Mesendoderm (in vitro differentiated cells): ENCODE measurements around the gene BTN2A1.
"Not testable (repeated sequence)": the region's sequence is repeated elsewhere in the genome, so short reads cannot be mapped to it uniquely, and the experiment has no call there.

ENCODE experiments used
- DNase-seq: peaks from one replicate; pipeline ENCODE4 v3.0.0; 2013
- H2AK5ac ChIP-seq: 2 replicates; pipeline ENCODE4 v1.6.1; 2013; ENCODE audit warnings: low read length, inconsistent platforms
- H2BK120ac ChIP-seq: 2 replicates; pipeline ENCODE4 v1.6.1; 2013; ENCODE audit warnings: low read depth, mild to moderate bottlenecking, low read length, moderate library complexity, mixed read lengths
- H2BK15ac ChIP-seq: replicated peaks from 2 replicates; pipeline ENCODE4 v1.6.1; 2013; ENCODE audit warnings: low read depth, mild to moderate bottlenecking, moderate library complexity
- H2BK5ac ChIP-seq: 2 replicates; pipeline ENCODE4 v1.6.1; 2013; ENCODE audit warnings: low read length, inconsistent platforms
- H3K18ac ChIP-seq: 2 replicates; pipeline ENCODE4 v1.6.1; 2013; ENCODE audit warnings: mild to moderate bottlenecking, low read length, mixed read lengths
- H3K23ac ChIP-seq: one replicate; pipeline ENCODE4 v1.6.1; 2013; ENCODE audit warnings: low read length
- H3K27ac ChIP-seq: 2 replicates; pipeline ENCODE4 v1.5.1; 2013; ENCODE audit warnings: low read depth, mild to moderate bottlenecking, inconsistent platforms, low read length, moderate library complexity
- H3K27me3 ChIP-seq: 2 replicates; pipeline ENCODE4 v1.6.1; 2013; ENCODE audit warnings: low read length, control low read depth, mild to moderate bottlenecking, inconsistent platforms; ENCODE audit not compliant: insufficient read depth, poor library complexity
- H3K36me3 ChIP-seq: 2 replicates; pipeline ENCODE4 v1.6.1; 2013; ENCODE audit warnings: low read length, inconsistent platforms; ENCODE audit not compliant: control insufficient read depth, insufficient read depth
- H3K4ac ChIP-seq: one replicate; pipeline ENCODE4 v1.6.1; 2013; ENCODE audit warnings: low read depth, mild to moderate bottlenecking, low read length, moderate library complexity
- H3K4me1 ChIP-seq: 2 replicates; pipeline ENCODE4 v1.6.1; 2013; ENCODE audit warnings: low read depth, low read length, inconsistent platforms; ENCODE audit not compliant: control insufficient read depth
- H3K4me2 ChIP-seq: 2 replicates; pipeline ENCODE4 v1.6.1; 2013; ENCODE audit warnings: low read length
- H3K4me3 ChIP-seq: 2 replicates; pipeline ENCODE4 v1.5.1; 2013; ENCODE audit warnings: mild to moderate bottlenecking, low read length
- H3K56ac ChIP-seq: one replicate; pipeline ENCODE4 v1.6.1; 2013; ENCODE audit warnings: low read length
- H3K79me1 ChIP-seq: 2 replicates; pipeline ENCODE4 v1.6.1; 2013; ENCODE audit warnings: low read length, inconsistent platforms
- H3K79me2 ChIP-seq: 2 replicates; pipeline ENCODE4 v1.6.1; 2013; ENCODE audit warnings: mild to moderate bottlenecking, low read length; ENCODE audit not compliant: control insufficient read depth, insufficient read depth
- H3K9ac ChIP-seq: 2 replicates; pipeline ENCODE4 v1.6.1; 2013; ENCODE audit warnings: low read length, inconsistent platforms
- H4K5ac ChIP-seq: one replicate; pipeline ENCODE4 v1.6.1; 2013; ENCODE audit warnings: low read length
- H4K8ac ChIP-seq: one replicate; pipeline ENCODE4 v1.6.1; 2013; ENCODE audit warnings: low read depth, mild to moderate bottlenecking, control low read depth, low read length, moderate library complexity
- WGBS: extraction: QIAGEN DNeasy Blood & Tissue Kit; methylation state at CpG from one replicate; pipeline ENCODE4 v1.1.7; 2013; ENCODE audit warnings: low lambda C conversion rate, missing lambda C conversion rate; ENCODE audit not compliant: insufficient coverage; ENCODE audit errors: extremely low coverage; 5-methylcytosine and 5-hydroxymethylcytosine counted together

BTN2A1 gene

GRCh38 chr6:26501482-26501986 lies 43.8 kb downstream of the BTN2A1 start:
- no peaks in the 10 kb centered on the region for H3K4me1 ChIP-seq
- H3K27ac ChIP-seq = no peak overlapping the region
- H2BK5ac ChIP-seq = no peak overlapping the region
- H2AK5ac ChIP-seq = no peak overlapping the region
- H3K18ac ChIP-seq = no peak overlapping the region
- H3K36me3 ChIP-seq = no peaks in the 10 kb centered on the region
- no peak overlapping the region for H2BK120ac ChIP-seq
- peaks cover 16% of the 10 kb centered on the region for H3K27me3 ChIP-seq
- no CpG with 5 or more reads among the region's 49 CpGs for WGBS
- H3K4me3 ChIP-seq = peak overlapping the region; percentile 11
- peak overlapping the region; percentile 54 for H3K9ac ChIP-seq
- no peak overlapping the region for H4K8ac ChIP-seq
- H3K23ac ChIP-seq = no peak overlapping the region
- no peak overlapping the region for H3K4ac ChIP-seq
- H3K79me2 ChIP-seq = no peaks in the 10 kb centered on the region
- peak overlapping the region; percentile 73 for H3K56ac ChIP-seq
- peak; percentile 42 for DNase-seq
- H3K4me2 ChIP-seq = peak overlapping the region; percentile 64
- no peaks in the 10 kb centered on the region for H3K79me1 ChIP-seq
- H2BK15ac ChIP-seq = no peak overlapping the region
- no peak overlapping the region for H4K5ac ChIP-seq

- no peak overlapping the region for H3K4me3 ChIP-seq
Observed at GRCh38 chr6:26502165-26502564, 44.4 kb downstream of the BTN2A1 start.

GRCh38 chr6:26502626-26503025 lies 44.9 kb downstream of the BTN2A1 start:
- H3K79me2 ChIP-seq = no peaks in the 10 kb centered on the region
- H3K23ac ChIP-seq = no peak overlapping the region
- H2BK120ac ChIP-seq = no peak overlapping the region
- no CpG with 5 or more reads among the region's 3 CpGs for WGBS
- no peak overlapping the region for H4K8ac ChIP-seq
- H3K27me3 ChIP-seq = peaks cover 16% of the 10 kb centered on the region
- no peaks in the 10 kb centered on the region for H3K36me3 ChIP-seq
- H3K18ac ChIP-seq = no peak overlapping the region
- no peaks in the 10 kb centered on the region for H3K79me1 ChIP-seq
- H3K4me2 ChIP-seq = no peak overlapping the region
- no peak for DNase-seq
- no peak overlapping the region for H2AK5ac ChIP-seq
- H3K4me3 ChIP-seq = no peak overlapping the region
- no peak overlapping the region for H3K27ac ChIP-seq
- H4K5ac ChIP-seq = no peak overlapping the region
- H3K4me1 ChIP-seq = no peaks in the 10 kb centered on the region
- H2BK5ac ChIP-seq = no peak overlapping the region
- H2BK15ac ChIP-seq = no peak overlapping the region
- no peak overlapping the region for H3K56ac ChIP-seq
- no peak overlapping the region for H3K9ac ChIP-seq
- no peak overlapping the region for H3K4ac ChIP-seq

More at GRCh38 chr6:26502165-26502564, 44.4 kb downstream of the BTN2A1 start:
- Histone ChIP-seq H4K5ac (no peak overlapping the region), H2BK5ac (no peak overlapping the region), H3K27me3 (peaks cover 16% of the 10 kb centered on the region), H3K18ac (no peak overlapping the region), H2BK120ac (no peak overlapping the region), H3K36me3 (no peaks in the 10 kb centered on the region), H3K4me1 (no peaks in the 10 kb centered on the region), H3K4ac (no peak overlapping the region), H2AK5ac (no peak overlapping the region), H3K79me2 (no peaks in the 10 kb centered on the region), H2BK15ac (no peak overlapping the region), H3K4me2 (no peak overlapping the region), H3K79me1 (no peaks in the 10 kb centered on the region), H3K27ac (no peak overlapping the region), H3K9ac (no peak overlapping the region), H4K8ac (no peak overlapping the region), H3K23ac (no peak overlapping the region), H3K56ac (no peak overlapping the region)
- peak; percentile 21 for DNase-seq

DNA sequence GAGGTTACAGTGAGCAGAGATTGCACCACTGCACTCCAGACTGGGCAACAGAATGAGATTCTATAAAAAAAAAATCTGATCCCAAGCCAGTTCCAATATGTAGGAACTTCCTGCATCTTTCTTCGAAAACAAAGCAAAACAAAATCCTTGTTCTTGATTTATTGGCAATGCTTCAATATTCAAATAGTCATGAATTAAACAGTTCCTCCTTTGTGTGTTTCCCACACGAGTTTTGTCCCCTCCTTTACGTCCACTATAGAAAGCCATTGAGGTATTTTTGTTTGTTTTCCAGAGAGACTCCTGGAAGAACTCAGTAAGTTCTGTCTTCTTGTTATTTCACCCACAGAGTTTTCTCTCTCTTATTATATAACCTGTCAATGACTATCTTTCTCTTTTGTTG lies 49.9 kb downstream of the BTN2A1 start:
- no peak overlapping the region for H3K23ac ChIP-seq
- no CpG with 5 or more reads among the region's 3 CpGs for WGBS
- H3K4me3 ChIP-seq = no peak overlapping the region
- no peak for DNase-seq
- H4K5ac ChIP-seq = no peak overlapping the region
- no peaks in the 10 kb centered on the region for H3K4me1 ChIP-seq
- H3K27ac ChIP-seq = no peak overlapping the region
- no peak overlapping the region for H3K18ac ChIP-seq
- H2BK5ac ChIP-seq = no peak overlapping the region
- H2BK15ac ChIP-seq = no peak overlapping the region
- H2AK5ac ChIP-seq = no peak overlapping the region
- no peaks in the 10 kb centered on the region for H3K79me1 ChIP-seq
- H3K9ac ChIP-seq = no peak overlapping the region
- no peak overlapping the region for H4K8ac ChIP-seq
- no peak overlapping the region for H3K4me2 ChIP-seq
- no peaks in the 10 kb centered on the region for H3K36me3 ChIP-seq
- no peak overlapping the region for H2BK120ac ChIP-seq
- H3K56ac ChIP-seq = no peak overlapping the region
- H3K79me2 ChIP-seq = no peaks in the 10 kb centered on the region
- peaks cover 1% of the 10 kb centered on the region for H3K27me3 ChIP-seq
- H3K4ac ChIP-seq = no peak overlapping the region

DNA sequence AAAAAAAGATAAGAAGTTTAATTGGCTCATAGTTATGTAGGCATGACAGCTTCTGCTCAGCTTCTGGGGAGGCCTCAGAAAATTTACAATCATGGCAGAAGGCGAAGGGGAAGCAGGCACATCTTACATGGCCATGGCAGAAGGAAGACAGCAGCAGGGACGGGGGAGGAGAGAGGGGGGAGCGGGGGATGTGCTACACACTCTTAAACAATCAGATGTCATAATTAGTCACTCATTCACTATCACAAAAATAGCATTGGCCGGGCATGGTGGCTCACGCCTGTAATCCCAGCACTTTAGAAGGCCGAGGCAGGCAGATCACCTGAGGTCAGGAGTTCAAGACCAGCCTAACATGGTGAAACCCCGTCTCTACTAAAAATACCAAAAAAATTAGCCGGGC lies 53.3 kb downstream of the BTN2A1 start:
- not testable (repeated sequence) for H3K4me1 ChIP-seq, H3K27ac ChIP-seq, H2BK5ac ChIP-seq, H3K18ac ChIP-seq, H4K5ac ChIP-seq, DNase-seq, H2AK5ac ChIP-seq, H3K9ac ChIP-seq, H4K8ac ChIP-seq, H3K27me3 ChIP-seq, H3K36me3 ChIP-seq, H3K4me2 ChIP-seq, H2BK120ac ChIP-seq, H3K23ac ChIP-seq, H3K79me1 ChIP-seq, H3K56ac ChIP-seq, H3K4ac ChIP-seq, H3K79me2 ChIP-seq, H2BK15ac ChIP-seq, H3K4me3 ChIP-seq
- no CpG with 5 or more reads among the region's 8 CpGs for WGBS

DNA sequence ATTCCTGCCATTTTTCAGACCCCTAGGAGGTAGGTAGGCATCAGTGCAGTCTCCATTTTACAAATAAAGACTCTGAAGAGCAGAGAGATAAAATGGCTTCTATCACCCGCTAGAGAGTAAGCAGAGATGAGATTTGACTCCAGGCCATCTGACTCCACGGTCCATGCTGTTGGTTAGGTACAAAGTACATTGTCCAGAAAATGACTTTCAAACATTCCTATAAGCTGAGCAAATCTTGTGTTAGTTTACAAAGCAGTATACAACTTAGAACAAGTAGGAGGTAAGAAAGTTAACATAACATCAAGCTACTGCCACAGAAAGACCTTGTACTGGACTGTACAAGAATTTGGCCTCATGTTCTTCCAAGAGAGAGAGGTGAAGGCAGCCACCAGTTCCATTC lies 57.2 kb downstream of the BTN2A1 start:
- Histone ChIP-seq H3K36me3 (no peaks in the 10 kb centered on the region), H3K79me1 (no peaks in the 10 kb centered on the region), H3K79me2 (no peaks in the 10 kb centered on the region), H3K27ac (no peak overlapping the region), H3K4ac (no peak overlapping the region), H3K9ac (no peak overlapping the region), H2BK120ac (no peak overlapping the region), H2BK15ac (no peak overlapping the region), H3K4me2 (no peak overlapping the region), H3K23ac (no peak overlapping the region), H3K18ac (no peak overlapping the region), H3K4me3 (no peak overlapping the region), H4K8ac (no peak overlapping the region), H2BK5ac (no peak overlapping the region), H3K4me1 (no peaks in the 10 kb centered on the region), H4K5ac (no peak overlapping the region), H3K56ac (no peak overlapping the region), H3K27me3 (no peaks in the 10 kb centered on the region), H2AK5ac (no peak overlapping the region)
- no CpG with 5 or more reads among the region's 2 CpGs for WGBS
- no peak for DNase-seq
